GM19452 (cell line): ENCODE measurements around the gene MORN5.

Experiments used
- ATAC-seq: cut with Tn5 transposase; IDR thresholded peaks from one replicate; pipeline ENCODE4 v1.9.1; 2021; ENCODE audit not compliant: unreplicated experiment

MORN5 gene

DNA sequence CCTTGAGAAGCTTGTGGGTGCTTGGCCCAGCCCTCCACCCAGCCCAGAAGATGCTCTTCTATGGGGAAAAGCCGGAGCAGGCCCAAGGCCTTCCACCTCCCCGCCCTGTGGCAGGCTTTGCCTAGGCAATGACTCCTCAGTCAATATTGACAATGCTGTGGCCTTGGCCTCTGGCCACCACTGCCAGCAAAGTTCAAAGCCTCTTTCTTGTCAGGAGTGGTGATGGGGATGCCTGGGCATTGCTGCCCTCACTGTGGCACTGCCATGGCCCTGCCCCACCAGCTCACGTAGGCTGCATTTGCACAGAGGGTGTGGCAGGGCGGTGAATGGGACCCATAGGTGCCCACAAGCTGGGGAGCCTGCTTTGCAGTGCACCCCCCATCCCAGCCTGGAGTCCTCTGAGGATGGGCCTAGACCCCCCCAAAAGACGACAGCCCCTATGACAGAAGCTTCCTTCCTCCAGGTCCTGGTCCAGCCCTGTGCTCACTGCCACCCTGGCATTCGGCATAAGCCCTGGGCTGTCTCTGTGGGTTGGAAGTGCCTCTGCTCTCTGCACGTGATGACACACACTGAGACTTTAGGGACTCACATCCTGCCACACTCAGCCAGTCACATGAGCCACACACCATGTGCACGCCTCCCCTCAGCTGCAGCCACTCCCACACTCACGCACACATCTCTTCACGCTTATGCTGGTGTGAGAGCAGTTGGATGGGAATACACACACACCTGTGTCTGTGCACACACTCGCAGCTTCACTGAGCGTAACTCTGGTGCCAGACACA is 31.1 kb downstream of the MORN5 start:
- no peak for ATAC-seq

DNA sequence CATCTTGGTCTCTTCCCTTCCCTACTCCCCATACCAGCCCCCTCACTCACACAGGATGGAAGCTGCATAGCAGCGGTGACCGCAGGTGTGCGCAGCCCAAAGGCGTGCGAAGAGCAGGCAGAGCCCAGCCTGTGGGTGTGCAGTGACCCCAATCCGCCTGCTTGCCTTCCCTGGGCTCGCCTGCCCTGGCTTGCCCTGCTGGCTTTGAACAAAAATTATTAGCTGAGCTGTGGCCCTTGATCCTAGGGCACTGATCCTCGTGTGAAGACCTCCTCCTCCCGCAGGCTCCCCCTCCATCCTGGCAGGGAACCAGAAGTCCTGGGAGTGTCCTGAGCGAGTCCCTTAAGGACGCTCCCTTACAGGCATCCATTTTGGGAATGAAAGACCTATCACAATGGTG is 31.9 kb downstream of the MORN5 start:
- no peak for ATAC-seq

DNA sequence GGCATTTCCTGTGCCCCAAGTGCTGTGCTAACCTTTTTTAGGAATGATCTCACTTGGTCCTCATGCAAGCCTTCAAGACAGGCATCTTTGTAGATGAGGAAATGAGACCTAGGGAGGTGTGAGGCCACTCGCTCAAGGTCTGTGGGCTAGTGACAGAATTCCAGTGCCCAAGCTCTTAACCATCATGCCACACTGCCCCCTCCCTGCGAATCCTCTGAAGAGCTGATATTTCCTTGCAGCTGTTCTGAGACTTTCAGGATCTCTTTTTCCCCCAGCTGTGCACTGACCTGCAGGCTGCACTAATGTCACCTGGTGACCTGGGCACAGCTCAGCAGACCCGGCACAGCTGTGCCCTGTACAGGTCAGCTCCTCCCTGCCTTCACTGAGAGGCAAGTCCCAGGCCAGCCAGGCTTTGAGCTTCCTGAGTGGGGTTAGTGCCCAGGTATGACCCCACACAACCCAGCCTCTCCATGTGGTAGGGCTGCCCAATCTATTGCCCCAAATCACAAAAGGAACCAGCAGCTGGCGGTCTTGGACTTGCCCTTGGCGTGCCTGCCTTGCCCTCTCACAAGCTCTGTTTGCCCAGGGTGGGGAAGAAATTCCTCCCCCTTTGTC is 32.7 kb downstream of the MORN5 start:
- no peak for ATAC-seq

DNA sequence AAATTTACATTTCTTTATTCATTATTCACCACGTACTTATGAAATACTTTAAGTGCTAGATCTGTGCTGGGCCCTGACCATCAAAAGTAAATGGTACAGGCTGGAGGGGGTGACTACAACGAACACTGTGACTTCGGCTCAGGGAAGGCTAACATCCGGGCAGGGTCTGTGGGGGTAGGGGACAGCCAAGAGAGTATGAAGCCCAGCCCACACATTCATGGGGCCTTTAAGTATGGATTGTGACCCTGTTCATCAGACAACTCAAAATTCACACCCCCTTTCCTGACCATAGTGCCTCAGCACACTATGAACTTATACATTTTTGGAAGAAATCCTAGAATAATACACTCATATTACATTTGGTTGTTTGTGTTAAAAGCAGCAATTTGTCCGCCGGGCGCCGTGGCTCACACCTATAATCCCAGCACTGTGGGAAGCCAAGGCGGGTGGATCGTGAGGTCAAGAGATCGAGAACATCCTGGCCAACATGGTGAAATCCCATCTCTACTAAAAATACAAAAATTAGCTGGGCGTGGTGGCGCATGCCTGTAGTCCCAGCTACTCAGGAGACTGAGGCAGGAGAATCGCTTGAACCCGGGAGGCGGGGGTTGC is 33.3 kb downstream of the MORN5 start:
- ATAC-seq = no peak

- ATAC-seq = no peak
Measured at GRCh38 chr9:122193651-122194050, 33.9 kb downstream of the MORN5 start.

- ATAC-seq = no peak
Measured at GRCh38 chr9:122195875-122196274, 36.2 kb downstream of the MORN5 start.

GRCh38 chr9:122197426-122197825 is 37.7 kb downstream of the MORN5 start:
- ATAC-seq = no peak

DNA sequence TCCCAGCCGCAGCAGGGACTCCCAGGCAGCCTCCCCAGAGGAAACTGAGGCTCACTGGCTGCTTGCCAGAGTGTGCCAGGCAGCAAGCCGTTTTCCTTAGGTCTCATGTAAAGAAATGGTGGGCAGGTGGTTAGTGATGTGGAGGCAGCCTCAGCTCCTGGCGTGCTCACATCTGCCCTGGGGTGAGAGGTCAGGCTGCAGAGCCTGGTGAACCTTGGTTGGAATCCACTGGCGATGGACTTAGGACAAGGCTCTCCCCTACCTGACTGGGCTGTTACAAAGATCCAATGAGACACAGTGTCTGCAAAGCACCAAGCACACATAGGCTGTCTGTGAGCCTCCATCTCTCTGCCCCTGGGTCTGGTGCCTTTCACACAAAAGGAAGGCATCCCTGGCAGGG is 38.2 kb downstream of the MORN5 start:
- no peak for ATAC-seq

- ATAC-seq = no peak
Measured at GRCh38 chr9:122200960-122201595, 41.4 kb downstream of the MORN5 start.

- no peak for ATAC-seq
Measured at GRCh38 chr9:122201641-122202040, 41.9 kb downstream of the MORN5 start.

DNA sequence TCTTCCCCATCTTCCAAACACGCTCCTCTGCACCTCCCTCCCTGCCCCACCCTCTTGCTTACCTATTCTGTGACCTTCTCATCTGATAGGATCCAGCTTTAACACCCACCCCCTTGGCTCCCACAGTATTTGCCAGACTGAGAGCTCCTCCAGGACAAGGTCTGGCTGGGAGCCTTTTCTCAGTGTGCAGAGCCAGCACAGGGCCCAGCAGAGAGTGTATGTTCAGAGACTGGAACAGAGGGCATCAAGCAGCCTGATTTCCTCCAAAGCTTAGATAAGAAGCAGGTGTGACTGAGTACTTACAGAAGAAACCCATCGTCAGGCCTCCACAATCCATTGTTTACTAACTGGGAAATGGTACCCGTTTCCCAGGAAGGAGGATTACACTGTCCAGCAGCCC is 42.4 kb downstream of the MORN5 start:
- ATAC-seq = no peak

- no peak for ATAC-seq
Measured at GRCh38 chr9:122204055-122204454, 44.3 kb downstream of the MORN5 start.

GRCh38 chr9:122204491-122204890 is 44.8 kb downstream of the MORN5 start:
- no peak for ATAC-seq

DNA sequence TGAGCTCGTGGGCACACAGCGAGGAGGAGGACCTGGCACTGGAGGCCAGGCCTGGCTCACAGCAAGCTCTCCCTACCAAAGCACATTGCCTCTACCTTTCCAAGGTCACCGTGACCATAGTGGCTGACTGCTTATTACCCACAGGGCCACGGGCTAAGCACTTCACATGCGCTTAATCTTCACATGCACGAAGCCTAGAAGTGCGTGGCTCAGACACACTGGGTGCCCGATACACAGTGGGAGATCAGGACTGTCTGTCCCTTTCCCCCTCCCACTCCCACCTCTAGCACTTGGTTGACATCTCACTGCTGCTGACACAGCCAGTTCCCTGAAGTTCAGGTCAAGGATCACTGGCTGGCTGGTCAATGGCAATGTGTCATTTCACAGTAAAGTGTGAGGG is 45.5 kb downstream of the MORN5 start:
- ATAC-seq = no peak

DNA sequence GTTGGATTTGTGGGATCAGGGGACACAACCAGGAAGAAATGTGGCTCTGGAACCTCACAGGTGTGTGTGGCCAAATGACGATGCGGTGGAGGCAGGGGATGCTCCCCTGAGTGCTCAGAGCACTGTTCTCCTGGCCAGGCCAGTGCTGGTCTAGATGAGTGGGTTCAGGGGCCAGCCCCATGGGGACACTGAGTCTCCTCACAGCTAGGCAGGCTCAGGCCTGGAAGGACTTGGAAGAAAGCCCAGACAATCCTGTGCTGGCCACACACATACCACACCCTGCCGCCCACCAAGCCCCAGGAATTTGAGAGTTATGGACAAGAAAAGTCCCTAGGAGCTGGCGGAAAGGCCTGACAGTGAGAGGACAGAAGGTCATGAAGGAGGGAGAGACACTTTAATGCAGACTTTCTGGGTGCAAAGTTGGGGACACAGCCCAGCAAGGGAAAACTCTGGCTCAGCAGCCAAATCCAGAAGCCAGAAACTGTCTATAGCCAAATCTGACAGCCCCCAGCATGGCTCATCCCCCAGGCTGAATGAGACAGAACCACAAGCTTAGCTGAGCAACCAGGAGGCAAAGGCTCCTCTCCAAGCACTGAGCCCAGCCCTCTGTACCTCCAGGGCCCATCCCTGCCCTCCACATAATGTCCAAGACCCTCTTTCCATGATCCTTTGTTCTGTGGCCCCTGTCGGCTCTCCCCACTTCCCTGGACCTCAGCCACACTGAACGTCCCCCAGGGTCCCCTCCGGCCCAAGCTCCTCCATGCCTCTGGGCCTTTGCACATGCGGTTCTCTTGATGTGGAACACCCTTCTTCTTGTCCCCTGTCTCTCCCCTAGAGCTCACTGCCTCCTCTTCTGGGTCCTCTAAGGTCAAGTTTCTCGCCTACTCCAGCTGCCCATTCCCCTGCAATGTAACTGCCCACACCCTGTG is 46.7 kb downstream of the MORN5 start:
- no peak for ATAC-seq

- ATAC-seq = no peak
Measured at GRCh38 chr9:122207096-122207495, 47.4 kb downstream of the MORN5 start.

- no peak for ATAC-seq
Measured at GRCh38 chr9:122209451-122209850, 49.7 kb downstream of the MORN5 start.

GRCh38 chr9:122212473-122213004 is 52.8 kb downstream of the MORN5 start:
- no peak for ATAC-seq

DNA sequence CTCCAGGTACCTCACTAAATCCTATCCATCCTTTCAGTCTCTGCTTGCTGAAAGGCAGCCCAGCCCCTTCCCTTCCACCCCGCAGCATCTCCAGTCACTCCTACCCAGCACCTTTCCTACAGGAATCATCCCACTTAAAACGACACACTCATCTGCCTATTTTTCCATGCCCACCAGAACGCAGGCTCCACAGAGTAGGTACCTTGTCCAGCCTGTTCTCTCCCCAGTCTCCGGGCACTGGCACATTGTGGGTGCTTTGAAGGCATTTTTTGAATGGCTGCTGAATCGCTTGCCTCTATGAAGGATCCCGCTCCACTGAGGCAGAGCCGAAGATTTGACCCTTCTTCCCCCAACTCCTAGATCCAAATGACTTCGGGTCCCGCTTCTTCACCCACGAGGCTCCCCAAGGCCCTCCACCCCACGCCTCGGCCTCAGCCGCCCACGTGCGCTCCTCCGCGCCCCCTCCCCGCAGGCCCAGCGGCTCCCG is 53.4 kb downstream of the MORN5 start:
- no peak for ATAC-seq
